ENCODE results near the gene FHIT.

DNA sequence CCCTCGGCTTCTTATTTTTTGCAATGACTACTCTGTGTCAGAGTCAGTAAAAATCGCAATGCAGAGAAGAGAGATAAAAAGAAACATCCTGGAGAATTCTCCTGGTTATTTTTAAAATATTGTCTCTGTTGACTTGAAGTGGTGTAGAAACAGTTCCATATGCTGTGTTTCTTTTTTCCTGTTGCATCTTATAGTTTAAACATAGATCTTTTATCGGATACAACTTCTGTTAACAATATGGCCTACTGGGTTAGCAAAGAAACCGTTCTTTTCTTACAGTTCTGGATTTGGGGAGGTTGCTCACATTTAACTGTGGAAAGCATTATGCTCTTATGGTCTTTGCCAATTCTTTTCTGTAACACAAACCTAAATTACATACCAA, 1432.3 kb downstream of the FHIT start:
- no peak for TF ChIP-seq CTCF (IDR thresholded peaks at IDR 0.05 in 4 of 5, conservative IDR thresholded peaks at IDR 0.05 in 1 of 5)
- no peak for TF ChIP-seq POLR2A (IDR thresholded peaks at IDR 0.05)
